Suprapubic skin (tissue), 4 donors: ENCODE measurements around the gene MTHFD2. TPM values are rescaled to one million over a fixed set of nuclear protein-coding genes. Genes with fewer than 3 reads are reported as not detected.
A peak's percentile ranks its signal among the peaks of the same experiment; 100 is the strongest.

Experiments
- DNase-seq, 2 donors: peaks; one replicate each; pipeline ENCODE4 v3.0.0-alpha.2; 2019; ENCODE audit warnings: low spot score in 2 of 2
- H3K27ac ChIP-seq: fragments of 200-600 bp; sonication (generic); one replicate; pipeline ENCODE4 v1.5.1; 2019
- H3K27me3 ChIP-seq: fragments of 200-600 bp; sonication (generic); one replicate; pipeline ENCODE4 v1.5.1; 2019
- H3K36me3 ChIP-seq: fragments of 200-600 bp; sonication (generic); one replicate; pipeline ENCODE4 v1.5.1; 2019
- H3K4me1 ChIP-seq: fragments of 200-600 bp; sonication (generic); one replicate; pipeline ENCODE4 v1.5.1; 2019
- H3K4me3 ChIP-seq: fragments of 200-600 bp; sonication (generic); one replicate; pipeline ENCODE4 v1.5.1; 2019; ENCODE audit warnings: mild to moderate bottlenecking
- H3K9me3 ChIP-seq: fragments of 200-600 bp; sonication (generic); one replicate; pipeline ENCODE4 v1.5.1; 2019
- EP300 ChIP-seq: sonication (generic); formaldehyde crosslinking; IDR thresholded peaks from one replicate; pipeline ENCODE4 v1.6.1; 2017; ENCODE audit warnings: antibody characterized with exemption
- POLR2A ChIP-seq, 2 donors: fragments of 450-650 bp; IDR thresholded peaks; one replicate each; pipeline ENCODE4 v1.6.1; 2017; ENCODE audit warnings: antibody characterized with exemption in 2 of 2, mild to moderate bottlenecking in 2 of 2, moderate library complexity in 2 of 2
- POLR2AphosphoS5 ChIP-seq, 3 donors: sonication (generic); formaldehyde crosslinking; IDR thresholded peaks; one replicate each; pipeline ENCODE4 v1.6.1; 2017; ENCODE audit warnings: antibody characterized with exemption in 3 of 3
- WGBS: methylation state at CpG from one replicate; pipeline ENCODE4 v1.1.5; 2018; 5-methylcytosine and 5-hydroxymethylcytosine counted together
- total RNA-seq, 4 donors: library from RNA; depleted of rRNA; stranded (reverse); fragments of >200 nt; gene quantifications; one replicate each; pipeline ENCODE4 v1.1.0, GENCODE V29; 2016
- TF ChIP-seq, protein P1 (sequence below), 2 donors: fragments of 200-600 bp in 1 of 2; fragments of 450-650 bp in 1 of 2; sonication (generic) in 1 of 2; IDR thresholded peaks; one replicate each; pipeline ENCODE4 v1.5.1; 2016 to 2019; ENCODE audit warnings: antibody characterized with exemption in 2 of 2, mild to moderate bottlenecking in 1 of 2, moderate library complexity in 1 of 2

MTHFD2 gene
- total RNA-seq, 4 donors from 2014 or later, result 15.5 to 28.1 (median 17.5) TPM

DNA sequence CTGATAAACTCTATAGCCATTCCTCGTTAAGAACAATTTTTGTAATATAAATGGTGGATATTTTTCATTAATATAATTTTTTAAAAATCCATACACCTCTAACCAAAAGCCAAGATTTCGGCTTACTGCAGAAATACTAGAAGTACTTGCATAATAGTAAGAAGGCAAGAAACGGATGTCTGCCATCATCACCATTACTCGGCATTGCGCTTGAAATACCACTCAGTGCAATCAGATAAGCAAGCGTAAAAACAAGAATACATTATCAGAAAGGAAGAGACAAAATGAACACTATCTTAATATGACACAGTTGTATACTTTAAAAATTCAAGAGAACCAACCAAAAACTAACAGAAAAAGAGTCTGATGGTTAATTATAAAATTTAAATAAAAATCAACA is 35.5 kb upstream of the MTHFD2 start:
- no peak overlapping the region for H3K27ac ChIP-seq
- no peak for TF ChIP-seq POLR2A (IDR thresholded peaks at IDR 0.05)
- no peak for TF ChIP-seq EP300
- no peak overlapping the region for H3K4me3 ChIP-seq
- H3K9me3 ChIP-seq, result no peaks in the 10 kb centered on the region
- peaks cover 97% of the 10 kb centered on the region for H3K36me3 ChIP-seq
- no peak for DNase-seq
- WGBS, result 85% methylated on average over 6 of the region's 6 CpGs
- H3K4me1 ChIP-seq, result no peaks in the 10 kb centered on the region
- no peaks in the 10 kb centered on the region for H3K27me3 ChIP-seq

DNA sequence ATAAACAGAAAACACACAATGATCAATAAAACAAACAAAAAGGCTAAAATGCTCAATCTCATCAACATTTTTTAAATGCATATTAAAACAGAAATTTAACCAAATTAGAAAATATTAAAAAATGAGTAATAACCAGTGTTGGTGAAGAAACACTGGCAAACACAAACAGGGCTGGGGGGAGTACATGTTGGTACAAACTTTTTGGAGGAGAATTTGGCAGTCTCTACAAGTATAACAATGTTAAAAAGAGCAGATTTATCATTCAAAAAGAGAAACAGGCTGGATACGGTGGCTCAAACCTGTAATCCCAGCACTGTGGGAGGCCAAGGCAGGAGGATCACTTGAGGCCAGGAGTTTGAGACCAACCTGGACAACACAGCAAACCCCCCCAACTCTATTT is 33.7 kb upstream of the MTHFD2 start:
- Histone ChIP-seq H3K4me3 (no peak overlapping the region), H3K9me3 (no peaks in the 10 kb centered on the region), H3K27ac (no peak overlapping the region), H3K36me3 (peaks cover 97% of the 10 kb centered on the region), H3K4me1 (no peaks in the 10 kb centered on the region), H3K27me3 (no peaks in the 10 kb centered on the region)
- 100% methylated on average over 1 of the region's 1 CpG for WGBS
- no peak for DNase-seq
- TF ChIP-seq POLR2A (IDR thresholded peaks at IDR 0.05) (no peak), POLR2AphosphoS5 (IDR thresholded peaks at IDR 0.05) (no peak), EP300 (no peak)

DNA sequence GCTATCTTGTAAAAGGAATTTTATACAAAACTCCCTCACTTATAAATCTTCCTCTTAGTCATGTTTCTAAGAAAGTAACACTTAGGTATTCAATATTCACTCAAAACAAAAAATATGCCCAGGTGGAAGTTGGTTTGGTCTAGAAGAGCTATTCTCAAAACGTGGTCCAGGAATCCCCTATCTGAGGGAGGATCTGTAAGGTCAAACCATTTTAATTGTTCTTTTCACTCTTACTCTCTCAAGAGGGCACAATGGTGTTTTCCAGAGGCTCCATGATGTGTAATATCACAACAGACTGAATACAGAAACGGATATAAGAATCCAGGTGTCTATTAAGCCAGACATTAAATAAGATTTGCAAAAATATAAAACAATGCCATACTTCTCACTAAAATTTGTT is 29.7 kb upstream of the MTHFD2 start:
- Histone ChIP-seq H3K4me3 (no peak overlapping the region), H3K36me3 (peaks cover 81% of the 10 kb centered on the region), H3K27me3 (no peaks in the 10 kb centered on the region), H3K9me3 (no peaks in the 10 kb centered on the region), H3K4me1 (peaks cover 9% of the 10 kb centered on the region), H3K27ac (no peak overlapping the region)
- WGBS, result 71% methylated on average over 2 of the region's 2 CpGs
- no peak for TF ChIP-seq EP300
- TF ChIP-seq POLR2AphosphoS5 (IDR thresholded peaks at IDR 0.05), result no peak
- no peak for TF ChIP-seq POLR2A (IDR thresholded peaks at IDR 0.05)
- TF ChIP-seq, protein P1, sequence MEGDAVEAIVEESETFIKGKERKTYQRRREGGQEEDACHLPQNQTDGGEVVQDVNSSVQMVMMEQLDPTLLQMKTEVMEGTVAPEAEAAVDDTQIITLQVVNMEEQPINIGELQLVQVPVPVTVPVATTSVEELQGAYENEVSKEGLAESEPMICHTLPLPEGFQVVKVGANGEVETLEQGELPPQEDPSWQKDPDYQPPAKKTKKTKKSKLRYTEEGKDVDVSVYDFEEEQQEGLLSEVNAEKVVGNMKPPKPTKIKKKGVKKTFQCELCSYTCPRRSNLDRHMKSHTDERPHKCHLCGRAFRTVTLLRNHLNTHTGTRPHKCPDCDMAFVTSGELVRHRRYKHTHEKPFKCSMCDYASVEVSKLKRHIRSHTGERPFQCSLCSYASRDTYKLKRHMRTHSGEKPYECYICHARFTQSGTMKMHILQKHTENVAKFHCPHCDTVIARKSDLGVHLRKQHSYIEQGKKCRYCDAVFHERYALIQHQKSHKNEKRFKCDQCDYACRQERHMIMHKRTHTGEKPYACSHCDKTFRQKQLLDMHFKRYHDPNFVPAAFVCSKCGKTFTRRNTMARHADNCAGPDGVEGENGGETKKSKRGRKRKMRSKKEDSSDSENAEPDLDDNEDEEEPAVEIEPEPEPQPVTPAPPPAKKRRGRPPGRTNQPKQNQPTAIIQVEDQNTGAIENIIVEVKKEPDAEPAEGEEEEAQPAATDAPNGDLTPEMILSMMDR (IDR thresholded peaks at IDR 0.05), result no peak
- no peak for DNase-seq

DNA sequence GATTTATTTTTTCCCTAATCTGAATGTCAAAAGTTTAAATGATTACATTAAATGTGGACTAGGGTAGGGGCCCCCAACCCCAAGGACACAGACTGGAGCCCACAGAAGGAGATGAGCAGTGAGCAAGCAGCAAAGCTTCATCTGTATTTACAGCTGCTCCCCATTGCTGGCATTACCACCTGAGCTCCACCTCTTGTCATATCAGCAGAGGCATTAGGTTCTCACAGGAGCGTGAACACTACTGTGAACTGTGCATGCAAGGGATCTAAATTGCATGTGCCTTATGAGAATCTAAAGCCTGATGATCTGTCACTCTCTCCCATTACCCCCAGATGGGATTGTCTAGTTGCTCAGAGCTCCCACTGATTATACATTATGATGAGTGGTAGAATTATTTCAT is 23.5 kb upstream of the MTHFD2 start:
- no peak for DNase-seq
- 86% methylated on average over 1 of the region's 1 CpG for WGBS
- Histone ChIP-seq H3K27ac (no peak overlapping the region), H3K36me3 (peaks cover 22% of the 10 kb centered on the region), H3K4me3 (no peak overlapping the region), H3K4me1 (peaks cover 54% of the 10 kb centered on the region), H3K27me3 (no peaks in the 10 kb centered on the region), H3K9me3 (no peaks in the 10 kb centered on the region)
- TF ChIP-seq POLR2AphosphoS5 (IDR thresholded peaks at IDR 0.05) (no peak), POLR2A (IDR thresholded peaks at IDR 0.05) (no peak), EP300 (no peak)
- TF ChIP-seq, protein P1 (IDR thresholded peaks at IDR 0.05), result no peak

DNA sequence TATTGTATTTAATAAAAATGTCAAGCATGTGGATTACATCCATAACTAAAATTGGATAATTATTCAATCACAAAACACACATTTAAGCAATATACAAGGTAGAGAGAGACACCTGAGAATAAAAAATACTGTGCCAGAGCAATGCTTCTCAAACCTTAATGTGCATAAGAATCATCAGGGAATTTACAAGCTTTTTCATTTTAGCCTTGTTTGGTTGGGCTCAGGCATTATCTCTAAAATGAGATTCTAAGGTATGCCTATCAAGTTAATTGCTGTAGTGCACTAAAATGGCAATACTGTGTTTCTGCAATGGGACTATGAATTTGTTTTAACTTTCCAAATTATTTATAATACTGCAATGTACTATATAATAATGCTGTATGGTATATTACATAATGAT is 20.7 kb upstream of the MTHFD2 start:
- peaks cover 48% of the 10 kb centered on the region for H3K4me1 ChIP-seq
- TF ChIP-seq POLR2A (IDR thresholded peaks at IDR 0.05) (no peak), POLR2AphosphoS5 (IDR thresholded peaks at IDR 0.05) (no peak)

DNA sequence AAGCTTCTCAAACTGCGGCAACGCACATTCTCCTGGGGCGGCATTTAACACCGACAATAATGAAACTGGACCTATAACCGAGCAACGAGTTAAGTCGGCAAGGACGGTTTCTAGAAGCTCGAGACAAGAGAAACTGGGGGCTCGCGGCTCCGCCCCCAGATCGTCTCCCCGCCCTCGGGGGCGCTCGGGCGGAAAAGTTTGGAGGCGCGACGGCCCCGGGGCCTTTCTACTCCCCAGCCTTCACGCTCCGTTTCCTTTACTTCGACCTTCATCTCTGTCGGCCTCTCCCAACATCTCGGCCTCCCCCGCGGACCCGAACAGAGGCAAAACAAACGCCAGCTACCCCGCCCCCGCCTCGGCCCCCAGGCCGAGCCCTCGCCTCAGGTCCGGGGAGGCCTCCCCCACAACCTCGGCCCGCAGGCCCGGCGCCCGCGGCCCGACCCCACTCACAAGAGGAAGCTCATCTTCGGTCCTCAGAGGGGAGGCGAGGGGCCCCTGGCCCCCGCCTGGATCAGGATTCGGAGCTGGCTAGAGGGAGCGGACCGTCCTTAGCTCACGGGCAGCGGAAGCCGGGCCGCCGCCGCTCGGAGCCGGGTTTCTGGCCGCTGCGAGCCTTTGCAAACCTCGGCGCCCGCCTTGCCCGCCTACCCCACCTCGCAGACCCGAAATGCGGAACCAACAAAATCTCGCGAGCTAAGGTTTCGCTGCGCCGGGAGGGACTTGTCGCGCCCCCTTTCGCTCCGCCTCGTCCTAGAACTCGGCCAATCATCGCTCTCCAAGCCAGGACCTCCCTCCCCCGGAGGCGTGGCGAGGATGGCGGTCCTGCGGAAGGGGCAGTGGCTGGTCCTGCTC is 20.0 kb upstream of the MTHFD2 start, which contains the start of gene MOB1A:
Gene MOB1A (minus strand): TSS at position 669 of the 852 bp plus-strand sequence. CDS start 205 bp downstream, at position 464.
- no peaks in the 10 kb centered on the region for H3K27me3 ChIP-seq
- WGBS, result under 1% methylated on average over 42 of the region's 84 CpGs

More for the DNA sequence above, 20.7 kb upstream of the MTHFD2 start:
- DNase-seq, result no peak
- Histone ChIP-seq H3K9me3 (no peaks in the 10 kb centered on the region), H3K27ac (peak overlapping the region; percentile 98), H3K4me3 (peak overlapping the region; percentile 99), H3K36me3 (no peaks in the 10 kb centered on the region), H3K27me3 (no peaks in the 10 kb centered on the region)

More for the DNA sequence above, 20.0 kb upstream of the MTHFD2 start, which contains the start of gene MOB1A:
- Histone ChIP-seq H3K4me3 (peak within 1 kb of the TSS; percentile 99), H3K9me3 (no peaks in the 10 kb centered on the region), H3K36me3 (no peaks in the 10 kb centered on the region), H3K4me1 (peaks cover 45% of the 10 kb centered on the region), H3K27ac (peak within 1 kb of the TSS; percentile 98)
- DNase-seq, result peak; percentile 98 to 99
- TF ChIP-seq POLR2A (IDR thresholded peaks at IDR 0.05), result peak; percentile 67 to 88
- TF ChIP-seq POLR2AphosphoS5 (IDR thresholded peaks at IDR 0.05), result peak; percentile 58 to 82 (median 81)
- no peak for TF ChIP-seq EP300
- TF ChIP-seq, protein P1 (IDR thresholded peaks at IDR 0.05), result peak in 1 of 2 donors; percentile 34
